ENCODE data around the gene NEFH.

Gene NEFH

GRCh38 chr22:29479417-29480261 lies at the start of gene NEFH:
Gene NEFH, plus strand, starts transcription at chr22:29480218. Its CDS starts 45 bp downstream, at chr22:29480263.
- ATAC-seq, result no peak
- TF ChIP-seq TOX (CRISPR knock-in tag; IDR thresholded peaks at IDR 0.05; ENCODE audit: borderline replicate concordance) (no peak), PATZ1 (CRISPR knock-in tag; IDR thresholded peaks at IDR 0.05; ENCODE audit: borderline replicate concordance) (no peak), CSRNP3 (CRISPR knock-in tag; IDR thresholded peaks at IDR 0.05) (no peak), ZFP3 (CRISPR knock-in tag; IDR thresholded peaks at IDR 0.05) (no peak)

- TF ChIP-seq TSHZ2 (CRISPR knock-in tag; IDR thresholded peaks at IDR 0.05) (no peak), ZFP30 (CRISPR knock-in tag; IDR thresholded peaks at IDR 0.05) (no peak), CSDC2 (CRISPR knock-in tag; IDR thresholded peaks at IDR 0.05) (no peak), ZNF565 (CRISPR knock-in tag; conservative IDR thresholded peaks at IDR 0.05; ENCODE audit: low read depth) (no peak), TOX (CRISPR knock-in tag; IDR thresholded peaks at IDR 0.05; ENCODE audit: borderline replicate concordance) (no peak), OSR1 (CRISPR knock-in tag; IDR thresholded peaks at IDR 0.05) (no peak), ISL1 (CRISPR knock-in tag; IDR thresholded peaks at IDR 0.05) (no peak), ZFP3 (CRISPR knock-in tag; IDR thresholded peaks at IDR 0.05) (no peak), ZNF70 (CRISPR knock-in tag; IDR thresholded peaks at IDR 0.05) (no peak), ZNF8 (CRISPR knock-in tag; IDR thresholded peaks at IDR 0.05) (no peak), RARB (CRISPR knock-in tag; IDR thresholded peaks at IDR 0.05) (no peak), SNAI2 (CRISPR knock-in tag; IDR thresholded peaks at IDR 0.05) (no peak), PPARA (CRISPR knock-in tag; IDR thresholded peaks at IDR 0.05; ENCODE audit: borderline replicate concordance) (no peak), ESRRG (CRISPR knock-in tag; IDR thresholded peaks at IDR 0.05) (no peak), PATZ1 (CRISPR knock-in tag; IDR thresholded peaks at IDR 0.05; ENCODE audit: borderline replicate concordance) (no peak), CSRNP3 (CRISPR knock-in tag; IDR thresholded peaks at IDR 0.05) (no peak), ARNTL (CRISPR knock-in tag; IDR thresholded peaks at IDR 0.05; ENCODE audit: borderline replicate concordance, low read depth) (no peak), TCF4 (CRISPR knock-in tag; IDR thresholded peaks at IDR 0.05; ENCODE audit: borderline replicate concordance) (no peak)
- no peak for ATAC-seq
Observed at GRCh38 chr22:29431986-29432385, 48.0 kb upstream of the NEFH start.

GRCh38 chr22:29433856-29434255 lies 46.2 kb upstream of the NEFH start:
- ATAC-seq, result no peak
- TF ChIP-seq ARNTL (CRISPR knock-in tag; IDR thresholded peaks at IDR 0.05; ENCODE audit: borderline replicate concordance, low read depth), result no peak
- no peak for TF ChIP-seq ISL1 (CRISPR knock-in tag; IDR thresholded peaks at IDR 0.05)
- TF ChIP-seq TOX (CRISPR knock-in tag; IDR thresholded peaks at IDR 0.05; ENCODE audit: borderline replicate concordance), result no peak
- no peak for TF ChIP-seq CSRNP3 (CRISPR knock-in tag; IDR thresholded peaks at IDR 0.05)
- TF ChIP-seq OSR1 (CRISPR knock-in tag; IDR thresholded peaks at IDR 0.05), result no peak
- no peak for TF ChIP-seq ZNF565 (CRISPR knock-in tag; conservative IDR thresholded peaks at IDR 0.05; ENCODE audit: low read depth)
- TF ChIP-seq ZFP3 (CRISPR knock-in tag; IDR thresholded peaks at IDR 0.05), result no peak
- no peak for TF ChIP-seq BACH2 (CRISPR knock-in tag; IDR thresholded peaks at IDR 0.05; ENCODE audit: borderline replicate concordance)
- TF ChIP-seq SNAI2 (CRISPR knock-in tag; IDR thresholded peaks at IDR 0.05), result no peak
- TF ChIP-seq PPARA (CRISPR knock-in tag; IDR thresholded peaks at IDR 0.05; ENCODE audit: borderline replicate concordance), result no peak
- no peak for TF ChIP-seq TSHZ2 (CRISPR knock-in tag; IDR thresholded peaks at IDR 0.05)
- TF ChIP-seq CSDC2 (CRISPR knock-in tag; IDR thresholded peaks at IDR 0.05), result no peak
- no peak for TF ChIP-seq ESRRG (CRISPR knock-in tag; IDR thresholded peaks at IDR 0.05)

Data from SK-N-SH treated with all-trans-retinoic acid at 6 μM for 48 hours (cell line).